ENCODE results near the gene ASB4.
"Not testable (repeated sequence)": the region's sequence is repeated elsewhere in the genome, so short reads cannot be mapped to it uniquely, and the experiment has no call there.

The ASB4 gene

DNA sequence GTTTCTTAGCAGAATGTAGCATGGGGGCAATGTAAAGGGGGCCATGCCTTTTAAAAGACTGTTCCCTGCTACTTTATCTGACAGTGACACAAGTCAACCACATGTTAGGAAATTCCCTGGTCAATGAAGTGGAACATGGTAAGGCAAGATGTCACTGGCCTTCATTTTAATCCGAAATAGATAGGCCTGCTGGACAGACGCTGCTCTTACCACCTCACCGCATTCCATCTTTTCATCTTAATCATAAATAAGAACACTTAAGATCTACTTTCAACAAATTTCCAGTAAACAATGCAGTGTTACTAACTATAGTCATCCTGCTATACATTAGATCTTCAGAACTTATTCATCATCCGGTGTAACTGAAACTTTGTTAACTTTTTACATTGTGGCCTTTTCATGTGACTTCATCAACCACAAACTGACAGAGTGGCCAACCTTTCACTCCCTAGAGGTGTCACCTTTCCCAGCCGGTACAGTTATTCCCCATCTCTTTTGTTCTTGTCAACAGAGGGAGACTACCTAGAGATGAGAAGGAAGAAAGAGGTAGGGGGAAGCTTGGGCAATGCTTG, 15.6 kb downstream of the ASB4 start:
- Histone ChIP-seq H3K27ac (ENCODE audit: low read length) (no peak overlapping the region), H3K27me3 (ENCODE audit: control insufficient read depth, insufficient read depth, low read length) (no peaks in the 10 kb centered on the region), H3K4me3 (ENCODE audit: low read length) (no peak overlapping the region), H3K36me3 (ENCODE audit: control insufficient read depth, insufficient read depth, low read length) (no peaks in the 10 kb centered on the region), H3K4me1 (ENCODE audit: control insufficient read depth, insufficient read depth, low read length) (no peaks in the 10 kb centered on the region; the same call in 1 of the 2 replicates), H3K9me3 (ENCODE audit: control insufficient read depth, insufficient read depth, low read length) (no peaks in the 10 kb centered on the region)
- WGBS (ENCODE audit: insufficient coverage, insufficient read length) = no CpG with 5 or more reads among the region's 5 CpGs
- no peak for DNase-seq (ENCODE audit: low read depth, low spot score)

DNA sequence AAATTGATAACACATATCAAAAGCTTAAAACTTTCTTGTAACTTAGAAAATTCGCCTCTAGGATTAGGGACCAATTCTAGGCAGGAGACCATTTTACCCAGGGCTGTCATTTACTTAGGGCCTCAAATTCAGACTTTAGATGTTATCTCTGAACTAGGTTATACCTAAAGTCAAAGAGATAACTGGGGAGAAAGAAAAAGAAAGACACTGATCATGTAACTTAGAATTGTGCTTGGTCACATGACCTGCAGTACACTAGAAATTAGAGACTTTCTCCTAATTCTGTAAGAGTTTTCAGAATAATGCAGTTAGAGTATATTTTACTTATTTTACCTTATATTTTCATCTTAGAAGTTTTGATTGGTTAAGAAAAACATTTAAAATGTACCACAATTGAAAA, 16.7 kb downstream of the ASB4 start:
- no peak for DNase-seq (ENCODE audit: low read depth, low spot score)

DNA sequence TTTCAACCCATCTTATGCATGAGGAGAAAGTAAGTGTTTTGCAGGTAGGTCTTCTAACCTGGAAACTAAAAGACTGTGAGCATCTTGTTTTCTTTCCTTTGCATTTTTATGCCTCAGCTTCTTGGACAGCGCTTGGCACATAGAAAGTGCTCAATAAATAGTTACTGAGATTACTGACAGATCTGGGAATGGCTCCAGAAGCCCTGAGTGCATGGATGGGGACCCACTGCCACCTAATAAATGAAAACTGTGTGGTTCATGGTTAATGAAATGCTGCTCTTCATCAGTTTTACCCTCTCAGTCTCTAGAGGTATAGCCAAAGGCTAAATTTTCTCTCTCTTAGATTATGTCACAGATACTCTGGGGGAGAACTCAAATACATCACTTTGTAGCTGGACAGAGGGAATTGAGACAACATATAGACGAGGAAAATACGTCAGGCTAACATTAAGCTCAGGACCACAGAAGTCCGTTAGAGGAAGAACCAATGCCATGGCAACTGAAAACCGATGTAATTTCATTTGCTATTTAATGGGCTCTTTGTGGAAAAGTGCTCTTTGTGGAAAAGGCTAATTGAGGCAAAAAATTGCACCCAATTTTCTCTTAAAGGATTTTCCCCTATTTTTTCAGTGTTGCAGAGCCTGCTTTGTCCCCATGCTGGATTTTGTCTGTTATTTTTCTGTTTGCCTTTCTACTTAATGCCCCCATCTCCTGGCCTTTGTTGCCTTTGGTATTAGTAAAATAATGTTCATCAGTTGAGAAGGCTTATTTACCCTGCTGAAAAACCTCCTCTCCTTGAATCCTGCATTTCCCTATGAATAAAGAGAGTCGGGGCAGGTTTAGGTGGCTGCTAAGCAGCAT, 17.8 kb downstream of the ASB4 start:
- H3K27me3 ChIP-seq (ENCODE audit: control insufficient read depth, insufficient read depth, low read length) = no peaks in the 10 kb centered on the region
- no peak for DNase-seq (ENCODE audit: low read depth, low spot score)
- WGBS (ENCODE audit: insufficient coverage, insufficient read length) = no CpG with 5 or more reads among the region's 6 CpGs
- no peaks in the 10 kb centered on the region for H3K36me3 ChIP-seq (ENCODE audit: control insufficient read depth, insufficient read depth, low read length)
- H3K4me3 ChIP-seq (ENCODE audit: low read length) = no peak overlapping the region
- H3K27ac ChIP-seq (ENCODE audit: low read length) = no peak overlapping the region
- H3K4me1 ChIP-seq (ENCODE audit: control insufficient read depth, insufficient read depth, low read length) = no peaks in the 10 kb centered on the region; the same call in 1 of the 2 replicates
- no peaks in the 10 kb centered on the region for H3K9me3 ChIP-seq (ENCODE audit: control insufficient read depth, insufficient read depth, low read length)

More for the DNA sequence above, 16.7 kb downstream of the ASB4 start:
- Histone ChIP-seq H3K4me3 (ENCODE audit: low read length) (no peak overlapping the region), H3K27me3 (ENCODE audit: control insufficient read depth, insufficient read depth, low read length) (no peaks in the 10 kb centered on the region), H3K9me3 (ENCODE audit: control insufficient read depth, insufficient read depth, low read length) (no peaks in the 10 kb centered on the region), H3K36me3 (ENCODE audit: control insufficient read depth, insufficient read depth, low read length) (no peaks in the 10 kb centered on the region), H3K27ac (ENCODE audit: low read length) (no peak overlapping the region), H3K4me1 (ENCODE audit: control insufficient read depth, insufficient read depth, low read length) (no peaks in the 10 kb centered on the region; the same call in 1 of the 2 replicates)
- no CpG with 5 or more reads among the region's 1 CpG for WGBS (ENCODE audit: insufficient coverage, insufficient read length)

DNA sequence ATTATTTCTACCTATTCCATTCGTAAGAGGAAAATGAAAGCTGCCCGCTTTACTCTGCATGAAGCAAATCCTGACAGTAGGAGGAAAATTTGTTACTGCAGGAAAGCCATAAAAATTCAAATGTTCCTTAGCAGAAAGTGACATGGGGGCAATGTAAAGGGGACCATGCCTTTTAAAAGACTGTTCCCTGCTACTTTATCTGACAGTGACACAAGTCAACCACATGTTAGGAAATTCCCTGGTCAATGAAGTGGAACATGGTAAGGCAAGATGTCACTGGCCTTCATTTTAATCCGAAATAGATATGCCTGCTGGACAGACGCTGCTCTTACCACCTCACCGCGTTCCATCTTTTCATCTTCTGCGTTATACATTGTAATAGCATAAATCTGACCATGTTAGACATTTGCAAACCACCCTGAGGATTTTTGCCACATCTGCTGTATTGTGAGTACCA, 18.4 kb downstream of the ASB4 start:
- H3K4me1 ChIP-seq (ENCODE audit: control insufficient read depth, insufficient read depth, low read length); H3K36me3 ChIP-seq (ENCODE audit: control insufficient read depth, insufficient read depth, low read length); H3K4me3 ChIP-seq (ENCODE audit: low read length); H3K9me3 ChIP-seq (ENCODE audit: control insufficient read depth, insufficient read depth, low read length); DNase-seq (ENCODE audit: low read depth, low spot score); H3K27me3 ChIP-seq (ENCODE audit: control insufficient read depth, insufficient read depth, low read length); H3K27ac ChIP-seq (ENCODE audit: low read length): not testable (repeated sequence)
- WGBS (ENCODE audit: insufficient coverage, insufficient read length) = no CpG with 5 or more reads among the region's 7 CpGs

DNA sequence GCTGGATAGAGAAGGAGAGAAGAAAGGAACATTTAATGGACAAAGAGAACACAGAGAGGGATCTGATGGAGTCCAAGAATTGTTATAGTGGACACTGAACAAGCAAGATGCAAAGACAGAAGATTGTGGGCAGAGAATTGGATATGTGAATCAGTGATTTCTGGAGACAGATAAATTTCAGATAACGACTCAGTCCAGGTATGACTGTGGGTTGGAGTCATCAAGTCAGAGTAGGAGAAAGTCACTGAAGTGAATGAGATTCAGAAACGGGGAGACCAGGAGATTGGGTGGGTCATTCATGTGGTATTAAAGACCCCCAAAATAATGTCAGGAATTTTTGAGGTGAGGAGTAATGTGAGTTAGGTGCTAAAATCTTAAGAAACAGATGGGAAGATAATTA, 23.0 kb downstream of the ASB4 start:
- H3K4me1 ChIP-seq (ENCODE audit: control insufficient read depth, insufficient read depth, low read length) = no peaks in the 10 kb centered on the region; the same call in 1 of the 2 replicates
- no peak overlapping the region for H3K4me3 ChIP-seq (ENCODE audit: low read length)
- H3K36me3 ChIP-seq (ENCODE audit: control insufficient read depth, insufficient read depth, low read length) = no peaks in the 10 kb centered on the region
- DNase-seq (ENCODE audit: low read depth, low spot score) = no peak
- no peaks in the 10 kb centered on the region for H3K27me3 ChIP-seq (ENCODE audit: control insufficient read depth, insufficient read depth, low read length)
- H3K27ac ChIP-seq (ENCODE audit: low read length) = no peak overlapping the region
- no peaks in the 10 kb centered on the region for H3K9me3 ChIP-seq (ENCODE audit: control insufficient read depth, insufficient read depth, low read length)
- no CpG with 5 or more reads among the region's 2 CpGs for WGBS (ENCODE audit: insufficient coverage, insufficient read length)

DNA sequence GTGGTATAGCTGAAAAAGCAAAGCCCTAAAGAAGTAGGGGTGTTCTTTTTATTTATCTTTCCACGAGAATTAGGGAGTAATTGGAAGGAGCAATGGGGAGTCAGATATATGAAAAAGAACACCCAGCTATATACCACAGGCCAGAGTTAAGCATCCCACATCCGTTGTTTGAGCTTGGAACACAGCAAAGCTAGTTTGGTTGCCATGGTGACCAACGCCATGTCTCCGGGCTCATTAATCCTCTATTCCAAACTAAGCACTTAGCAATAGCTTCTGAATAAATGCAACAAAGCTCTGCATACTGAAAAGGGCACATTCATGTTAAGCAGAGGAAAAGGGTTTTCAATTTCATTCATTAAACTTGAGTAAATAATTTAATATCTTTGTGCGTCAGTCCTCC, 23.5 kb downstream of the ASB4 start:
- WGBS (ENCODE audit: insufficient coverage, insufficient read length) = no CpG with 5 or more reads among the region's 5 CpGs
- Histone ChIP-seq H3K27ac (ENCODE audit: low read length) (no peak overlapping the region), H3K36me3 (ENCODE audit: control insufficient read depth, insufficient read depth, low read length) (no peaks in the 10 kb centered on the region), H3K4me1 (ENCODE audit: control insufficient read depth, insufficient read depth, low read length) (no peaks in the 10 kb centered on the region; the same call in 1 of the 2 replicates), H3K27me3 (ENCODE audit: control insufficient read depth, insufficient read depth, low read length) (no peaks in the 10 kb centered on the region), H3K9me3 (ENCODE audit: control insufficient read depth, insufficient read depth, low read length) (no peaks in the 10 kb centered on the region), H3K4me3 (ENCODE audit: low read length) (no peak overlapping the region)
- DNase-seq (ENCODE audit: low read depth, low spot score) = no peak

DNA sequence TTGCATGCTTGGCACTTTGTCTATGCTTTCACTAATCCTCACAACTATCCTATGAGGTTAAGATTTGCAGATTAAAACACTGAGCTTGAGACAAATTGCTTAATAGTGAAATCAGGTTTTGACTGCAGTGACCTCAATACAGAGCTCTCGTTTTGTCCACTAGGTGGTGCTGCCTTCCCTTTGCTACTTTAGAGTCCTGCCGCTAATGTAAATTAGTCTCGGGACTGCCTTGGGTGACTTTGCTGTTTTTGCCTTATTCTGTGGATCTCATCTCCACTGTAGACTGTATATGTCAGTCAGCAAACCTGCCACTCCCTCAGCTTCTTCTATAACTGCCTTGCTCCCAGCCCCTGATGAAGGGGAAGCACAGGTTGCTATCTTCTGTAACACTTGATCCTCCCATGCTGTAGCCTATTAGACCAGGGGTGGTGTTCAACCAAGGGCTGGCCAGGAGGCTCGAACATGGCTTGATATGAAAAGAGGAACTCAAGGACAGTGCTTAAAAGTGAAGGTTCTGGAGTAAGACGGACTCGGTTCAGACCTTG, 26.0 kb downstream of the ASB4 start:
- Histone ChIP-seq H3K27ac (ENCODE audit: low read length) (no peak overlapping the region), H3K9me3 (ENCODE audit: control insufficient read depth, insufficient read depth, low read length) (no peaks in the 10 kb centered on the region), H3K36me3 (ENCODE audit: control insufficient read depth, insufficient read depth, low read length) (no peaks in the 10 kb centered on the region), H3K27me3 (ENCODE audit: control insufficient read depth, insufficient read depth, low read length) (no peaks in the 10 kb centered on the region), H3K4me1 (ENCODE audit: control insufficient read depth, insufficient read depth, low read length) (no peaks in the 10 kb centered on the region; the same call in 1 of the 2 replicates), H3K4me3 (ENCODE audit: low read length) (no peak overlapping the region)
- WGBS (ENCODE audit: insufficient coverage, insufficient read length) = no CpG with 5 or more reads among the region's 6 CpGs
- DNase-seq (ENCODE audit: low read depth, low spot score) = peak; percentile 74

DNA sequence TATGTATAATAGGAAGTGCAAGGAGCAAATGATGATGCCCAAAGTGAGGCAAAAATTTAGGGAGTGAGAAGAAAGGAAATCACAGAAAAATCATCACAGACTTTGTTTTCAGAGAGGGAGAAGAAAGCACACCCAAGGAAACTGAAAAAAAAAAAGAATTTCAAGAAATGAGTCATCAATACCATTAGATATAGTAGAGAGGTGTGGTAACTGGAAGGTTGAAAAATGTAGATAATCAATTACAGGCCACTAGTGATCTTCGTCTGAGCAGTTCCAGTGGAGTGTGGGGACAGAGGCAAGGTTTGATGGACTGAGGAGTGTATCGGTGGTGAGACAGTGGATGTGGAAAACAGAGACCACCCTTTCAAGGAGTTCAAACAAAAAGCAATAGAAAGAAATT, 31.7 kb downstream of the ASB4 start:
- no peak for DNase-seq (ENCODE audit: low read depth, low spot score)
- no peak overlapping the region for H3K27ac ChIP-seq (ENCODE audit: low read length)
- no CpG with 5 or more reads among the region's 2 CpGs for WGBS (ENCODE audit: insufficient coverage, insufficient read length)
- no peaks in the 10 kb centered on the region for H3K27me3 ChIP-seq (ENCODE audit: control insufficient read depth, insufficient read depth, low read length)
- H3K4me3 ChIP-seq (ENCODE audit: low read length) = no peak overlapping the region
- no peaks in the 10 kb centered on the region for H3K36me3 ChIP-seq (ENCODE audit: control insufficient read depth, insufficient read depth, low read length)
- H3K4me1 ChIP-seq (ENCODE audit: control insufficient read depth, insufficient read depth, low read length) = no peaks in the 10 kb centered on the region
- no peaks in the 10 kb centered on the region for H3K9me3 ChIP-seq (ENCODE audit: control insufficient read depth, insufficient read depth, low read length)

DNA sequence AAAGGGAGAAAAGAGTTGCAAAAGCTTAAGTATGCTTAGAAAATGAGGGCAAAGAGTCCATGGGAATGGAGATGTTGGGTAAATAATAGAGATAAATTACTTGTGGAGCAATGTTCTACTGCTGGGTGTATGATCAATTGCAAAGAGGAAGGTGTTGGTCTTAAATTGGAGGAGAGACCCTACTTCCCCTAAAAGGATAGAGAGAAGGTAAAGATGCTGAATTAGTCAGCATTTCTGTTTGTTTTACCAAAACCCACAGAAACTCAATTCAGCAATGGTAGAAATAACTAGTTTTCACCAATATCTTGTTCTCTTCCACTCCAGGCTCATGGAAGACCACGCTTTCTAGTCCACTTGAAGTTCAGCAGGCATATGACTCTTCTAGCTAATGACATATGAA, 32.1 kb downstream of the ASB4 start:
- H3K27ac ChIP-seq (ENCODE audit: low read length) = no peak overlapping the region
- H3K9me3 ChIP-seq (ENCODE audit: control insufficient read depth, insufficient read depth, low read length) = no peaks in the 10 kb centered on the region
- no peaks in the 10 kb centered on the region for H3K36me3 ChIP-seq (ENCODE audit: control insufficient read depth, insufficient read depth, low read length)
- no CpG with 5 or more reads among the region's 1 CpG for WGBS (ENCODE audit: insufficient coverage, insufficient read length)
- H3K4me1 ChIP-seq (ENCODE audit: control insufficient read depth, insufficient read depth, low read length) = no peaks in the 10 kb centered on the region
- H3K27me3 ChIP-seq (ENCODE audit: control insufficient read depth, insufficient read depth, low read length) = no peaks in the 10 kb centered on the region
- no peak for DNase-seq (ENCODE audit: low read depth, low spot score)
- no peak overlapping the region for H3K4me3 ChIP-seq (ENCODE audit: low read length)

DNA sequence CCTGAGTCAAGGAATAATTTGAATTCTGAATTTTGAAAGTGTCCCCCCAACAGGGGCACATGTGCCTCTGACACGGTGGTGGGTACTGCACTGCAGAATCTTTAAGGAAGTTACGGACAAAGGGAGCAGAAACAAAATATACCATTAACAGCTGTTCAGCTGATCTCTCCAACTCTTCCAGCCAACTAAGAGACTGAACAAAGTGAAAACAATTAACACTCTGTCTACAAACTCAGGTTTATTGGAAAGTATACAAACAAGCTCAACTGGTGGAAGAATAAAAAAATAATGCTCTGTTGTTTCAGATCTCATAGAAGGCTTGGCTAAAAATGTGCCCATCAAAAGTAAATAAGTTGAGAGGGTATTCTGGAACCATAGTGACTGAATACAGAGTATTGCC, 34.4 kb downstream of the ASB4 start:
- no peaks in the 10 kb centered on the region for H3K9me3 ChIP-seq (ENCODE audit: control insufficient read depth, insufficient read depth, low read length)
- H3K27ac ChIP-seq (ENCODE audit: low read length) = no peak overlapping the region
- no peaks in the 10 kb centered on the region for H3K27me3 ChIP-seq (ENCODE audit: control insufficient read depth, insufficient read depth, low read length)
- DNase-seq (ENCODE audit: low read depth, low spot score) = no peak
- H3K4me3 ChIP-seq (ENCODE audit: low read length) = no peak overlapping the region
- H3K4me1 ChIP-seq (ENCODE audit: control insufficient read depth, insufficient read depth, low read length) = no peaks in the 10 kb centered on the region
- WGBS (ENCODE audit: insufficient coverage, insufficient read length) = no CpG with 5 or more reads among the region's 2 CpGs
- H3K36me3 ChIP-seq (ENCODE audit: control insufficient read depth, insufficient read depth, low read length) = no peaks in the 10 kb centered on the region

All from iPS DF 6.9 (cell line).